ENCODE data around the gene PXDN. TPM values are rescaled to one million over a fixed set of nuclear protein-coding genes. Genes with fewer than 3 reads are reported as not detected.
A peak's percentile ranks its signal among the peaks of the same experiment; 100 is the strongest.

PXDN gene
- total and polyA plus RNA-seq, 4 donors = 10.6 to 109 (median 81.7) TPM

DNA sequence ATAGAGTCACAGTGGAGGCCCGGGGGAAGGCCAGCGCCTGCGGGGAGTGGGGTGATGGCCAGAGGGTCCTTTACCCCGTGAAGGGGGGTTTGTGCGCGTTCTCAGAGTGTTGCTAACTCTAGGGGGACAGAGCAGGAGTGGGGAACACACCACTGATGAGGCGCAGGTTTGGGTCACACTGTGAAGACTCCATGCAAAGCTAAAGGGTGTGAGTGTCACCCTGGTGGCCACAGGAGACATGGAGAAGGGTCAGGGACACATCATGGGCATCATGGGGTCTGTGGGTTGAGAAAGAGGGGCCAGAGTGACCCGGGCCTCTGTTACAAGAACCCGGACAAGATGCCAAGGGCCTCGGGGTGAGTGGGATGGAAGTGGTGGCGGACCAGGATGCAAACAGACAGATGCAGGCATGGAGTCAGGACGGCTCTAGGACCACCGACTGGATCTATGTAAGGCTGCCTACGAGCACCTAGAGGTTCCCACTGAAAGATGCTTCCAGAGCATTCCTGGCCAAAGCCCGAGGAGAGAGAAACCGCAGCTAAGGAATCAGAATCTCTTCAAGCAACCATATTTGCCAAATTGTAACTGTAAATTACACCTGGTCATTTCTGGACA, 84.3 kb downstream of the PXDN start:
- Histone ChIP-seq H3K4me3 (ENCODE audit: low read length in 2 of 2) (no peak overlapping the region), H3K4me1 (ENCODE audit: control insufficient read depth in 1 of 2, insufficient read depth in 2 of 2, low read length in 2 of 2) (peaks cover 0 to 1% of the 10 kb centered on the region in 2 donors), H3K9me3 (ENCODE audit: control insufficient read depth, low read length) (no peaks in the 10 kb centered on the region), H3K27ac (ENCODE audit: low read depth in 1 of 2, low read length in 2 of 2) (no peak overlapping the region), H3K27me3 (ENCODE audit: control insufficient read depth in 1 of 2, insufficient read depth in 2 of 2, low read length in 1 of 2) (no peaks in the 10 kb centered on the region), H3K36me3 (ENCODE audit: control insufficient read depth in 1 of 2, insufficient read depth in 2 of 2, low read length in 1 of 2) (peaks cover 0 to 13% of the 10 kb centered on the region in 2 donors)
- DNase-seq = no peak
- WGBS, 2 donors = 90 to 93% methylated on average over 16 of the region's 16 CpGs
- no peak for ATAC-seq (ENCODE audit: low FRiP score)
- intact Hi-C loops (cut with DNase I) = loop anchor here in 1 of 2 donors (5.0 kb wide), 1 partner anchor 47 kb away; no protein-coding TSS in a partner anchor

DNA sequence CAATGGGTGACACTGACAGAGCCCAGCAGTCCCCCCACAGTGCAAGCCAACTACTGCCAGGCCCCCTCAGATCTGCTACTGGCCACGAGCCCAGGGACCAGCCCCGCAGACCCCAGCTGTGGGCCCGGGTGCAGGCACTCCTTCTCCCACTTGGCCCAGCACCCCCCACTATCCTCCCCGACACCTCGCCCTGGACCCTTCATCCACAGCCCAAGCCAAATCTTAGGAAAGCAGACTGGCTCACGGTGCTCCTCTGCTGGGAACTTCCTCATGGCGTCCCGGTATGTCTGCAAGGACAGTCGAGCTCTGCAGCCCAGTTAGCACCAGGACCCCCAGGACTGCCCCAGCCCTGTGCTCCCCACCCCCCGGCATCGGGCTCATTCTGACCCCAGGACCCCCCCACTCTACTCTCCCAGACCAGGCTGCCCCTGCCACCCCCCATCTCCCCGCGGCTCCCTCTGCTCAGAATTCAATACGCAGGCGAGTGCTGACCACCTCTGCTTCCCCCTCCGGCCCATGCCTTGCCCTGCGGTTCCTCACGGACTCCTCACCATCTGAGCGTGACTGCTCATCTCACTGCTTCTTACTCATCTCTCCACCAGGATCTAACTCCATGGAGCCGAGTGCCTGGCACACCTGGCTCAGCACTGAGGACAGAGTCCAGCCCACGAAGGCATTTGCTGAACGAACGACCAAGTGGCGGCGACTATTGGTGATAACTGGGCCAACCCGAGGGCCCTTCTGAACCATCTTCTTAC, 85.7 kb downstream of the PXDN start:
- ATAC-seq (ENCODE audit: low FRiP score) = no peak
- Histone ChIP-seq H3K9me3 (ENCODE audit: control insufficient read depth, low read length) (no peaks in the 10 kb centered on the region), H3K4me3 (ENCODE audit: low read length in 2 of 2) (no peak overlapping the region), H3K36me3 (ENCODE audit: control insufficient read depth in 1 of 2, insufficient read depth in 2 of 2, low read length in 1 of 2) (peaks cover 0 to 9% of the 10 kb centered on the region in 2 donors), H3K27me3 (ENCODE audit: control insufficient read depth in 1 of 2, insufficient read depth in 2 of 2, low read length in 1 of 2) (no peaks in the 10 kb centered on the region), H3K4me1 (ENCODE audit: control insufficient read depth in 1 of 2, insufficient read depth in 2 of 2, low read length in 2 of 2) (peaks cover 0 to 4% of the 10 kb centered on the region in 2 donors), H3K27ac (ENCODE audit: low read depth in 1 of 2, low read length in 2 of 2) (peak overlapping the region in 1 of 2 donors; percentile 63)
- intact Hi-C loops (cut with DNase I) = loop anchor here in 1 of 2 donors (5.0 kb wide), 1 partner anchor 49 kb away; no protein-coding TSS in a partner anchor
- 84 to 85% methylated on average over 26 of the region's 26 CpGs for WGBS, 2 donors
- peak in 1 of 2 donors; percentile 62 for DNase-seq

DNA sequence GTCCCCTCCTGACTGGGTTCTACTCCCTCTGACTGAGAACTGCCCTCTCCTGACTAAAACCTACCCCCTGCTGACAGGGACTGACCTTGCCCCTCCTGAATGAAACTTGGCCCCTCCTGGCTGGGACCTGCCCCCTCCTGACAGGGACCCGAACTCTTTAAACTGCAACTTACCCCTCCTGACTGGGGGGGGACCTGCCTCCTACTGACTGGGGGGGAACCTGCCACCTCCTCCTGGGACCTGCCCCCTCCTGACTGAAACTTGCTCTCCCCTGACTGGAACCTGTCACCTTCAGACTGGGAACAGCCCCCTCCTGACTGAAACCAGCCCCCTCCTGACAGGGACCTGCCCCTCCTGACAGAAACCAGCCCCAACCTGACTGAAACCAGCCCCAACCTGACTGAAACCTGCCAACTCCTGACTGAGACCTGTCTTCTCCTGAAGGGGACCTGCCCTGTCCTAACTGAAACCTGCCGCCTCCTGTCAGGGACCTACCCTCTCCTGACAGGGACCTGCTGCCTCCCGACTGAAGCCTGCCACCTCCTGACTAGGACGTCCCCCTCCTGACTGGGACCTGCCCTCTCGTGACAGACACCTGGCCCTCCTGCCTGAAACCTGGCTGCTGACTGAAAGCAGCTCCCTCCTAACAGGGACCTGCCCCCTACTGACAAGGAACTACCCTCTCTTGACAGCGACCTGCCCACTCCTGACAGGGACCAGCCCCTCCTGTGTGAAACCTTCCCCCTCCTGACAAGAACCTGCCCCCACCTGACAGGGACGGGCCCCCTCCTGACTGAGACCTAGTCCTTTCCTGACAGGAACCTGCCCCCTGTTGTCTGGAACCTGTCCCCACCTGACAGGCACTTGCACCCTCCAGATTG, 87.1 kb downstream of the PXDN start:
- peak in 1 of 2 donors; percentile 27 for DNase-seq
- H3K4me1 ChIP-seq (ENCODE audit: control insufficient read depth in 1 of 2, insufficient read depth in 2 of 2, low read length in 2 of 2) = peaks cover 0 to 6% of the 10 kb centered on the region in 2 donors
- no peaks in the 10 kb centered on the region for H3K9me3 ChIP-seq (ENCODE audit: control insufficient read depth, low read length)
- intact Hi-C loops (cut with DNase I) = loop anchor here in 1 of 2 donors (5.0 kb wide), 1 partner anchor 50 kb away; no protein-coding TSS in a partner anchor
- peak overlapping the region; percentile 62 to 83 for H3K27ac ChIP-seq (ENCODE audit: low read depth in 1 of 2, low read length in 2 of 2)
- no peaks in the 10 kb centered on the region for H3K27me3 ChIP-seq (ENCODE audit: control insufficient read depth in 1 of 2, insufficient read depth in 2 of 2, low read length in 1 of 2)
- H3K4me3 ChIP-seq (ENCODE audit: low read length in 2 of 2) = no peak overlapping the region
- 69 to 71% methylated on average over 6 to 7 of the region's 7 CpGs for WGBS, 2 donors
- no peak for ATAC-seq (ENCODE audit: low FRiP score)
- peaks cover 0 to 9% of the 10 kb centered on the region in 2 donors for H3K36me3 ChIP-seq (ENCODE audit: control insufficient read depth in 1 of 2, insufficient read depth in 2 of 2, low read length in 1 of 2)

DNA sequence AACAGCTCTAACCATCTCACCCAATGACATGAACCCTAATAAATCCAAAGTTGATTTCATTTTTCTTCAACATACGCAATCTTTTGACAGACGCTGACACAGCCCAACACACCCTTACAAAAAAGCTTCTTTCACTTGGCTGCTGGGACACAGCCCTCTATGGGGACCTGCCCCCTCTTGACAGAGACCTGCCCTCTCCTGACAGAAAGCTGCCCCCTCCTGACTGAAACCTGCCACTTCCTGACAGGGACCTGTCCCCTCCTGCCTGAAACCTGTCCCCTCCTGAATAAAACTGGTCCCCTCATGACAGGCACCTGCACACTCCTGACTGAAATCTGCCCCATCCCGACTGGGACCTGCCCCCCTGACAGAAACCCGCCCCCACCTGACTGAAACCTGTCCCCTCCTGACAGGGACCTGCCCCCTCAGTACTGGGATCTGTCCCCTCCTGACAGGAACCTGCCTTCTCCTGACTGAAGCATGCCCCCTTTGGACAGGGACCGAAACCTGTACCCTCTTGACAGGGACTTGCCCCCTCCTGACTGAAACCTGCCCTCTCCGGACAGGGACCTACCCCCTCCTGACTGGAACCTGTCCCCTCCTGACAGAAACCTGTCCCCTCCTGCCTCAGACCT, 87.9 kb downstream of the PXDN start:
- peak overlapping the region; percentile 62 to 83 for H3K27ac ChIP-seq (ENCODE audit: low read depth in 1 of 2, low read length in 2 of 2)
- DNase-seq (no peak), ATAC-seq (ENCODE audit: low FRiP score) (no peak)
- H3K4me3 ChIP-seq (ENCODE audit: low read length in 2 of 2) = no peak overlapping the region
- intact Hi-C loops (cut with DNase I) = loop anchor here in 1 of 2 donors (5.0 kb wide), 1 partner anchor 51 kb away; no protein-coding TSS in a partner anchor
- H3K9me3 ChIP-seq (ENCODE audit: control insufficient read depth, low read length) = no peaks in the 10 kb centered on the region
- peaks cover 1 to 7% of the 10 kb centered on the region in 2 donors for H3K4me1 ChIP-seq (ENCODE audit: control insufficient read depth in 1 of 2, insufficient read depth in 2 of 2, low read length in 2 of 2)
- no peaks in the 10 kb centered on the region for H3K27me3 ChIP-seq (ENCODE audit: control insufficient read depth in 1 of 2, insufficient read depth in 2 of 2, low read length in 1 of 2)
- WGBS, 2 donors = 57 to 68% methylated on average over 6 of the region's 6 CpGs
- H3K36me3 ChIP-seq (ENCODE audit: control insufficient read depth in 1 of 2, insufficient read depth in 2 of 2, low read length in 1 of 2) = peaks cover 0 to 6% of the 10 kb centered on the region in 2 donors

DNA sequence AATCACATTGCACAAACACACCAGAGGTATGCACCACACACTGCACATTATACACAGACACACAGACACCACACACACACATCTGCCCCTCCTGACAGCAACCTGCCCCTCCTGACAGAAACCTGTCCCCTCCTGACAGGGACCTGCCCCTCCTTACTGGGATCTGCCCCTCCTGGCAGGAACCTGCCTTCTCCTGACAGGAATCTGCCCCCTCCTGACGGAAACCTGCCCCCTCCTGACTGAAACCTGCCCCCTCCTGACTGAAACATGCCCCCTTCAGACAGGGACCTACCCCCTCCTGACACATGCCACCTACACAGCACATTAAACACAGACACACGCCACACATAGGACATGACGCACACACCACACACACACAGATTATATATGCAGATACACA, 88.9 kb downstream of the PXDN start:
- H3K4me1 ChIP-seq (ENCODE audit: control insufficient read depth in 1 of 2, insufficient read depth in 2 of 2, low read length in 2 of 2) = peaks cover 4 to 7% of the 10 kb centered on the region in 2 donors
- no peaks in the 10 kb centered on the region for H3K9me3 ChIP-seq (ENCODE audit: control insufficient read depth, low read length)
- H3K27me3 ChIP-seq (ENCODE audit: control insufficient read depth in 1 of 2, insufficient read depth in 2 of 2, low read length in 1 of 2) = no peaks in the 10 kb centered on the region
- intact Hi-C loops (cut with DNase I) = loop anchor here in 1 of 2 donors (5.0 kb wide), 1 partner anchor 52 kb away; no protein-coding TSS in a partner anchor
- no peak for DNase-seq
- H3K4me3 ChIP-seq (ENCODE audit: low read length in 2 of 2) = no peak overlapping the region
- peaks cover 0 to 3% of the 10 kb centered on the region in 2 donors for H3K36me3 ChIP-seq (ENCODE audit: control insufficient read depth in 1 of 2, insufficient read depth in 2 of 2, low read length in 1 of 2)
- no peak for ATAC-seq (ENCODE audit: low FRiP score)
- WGBS, 2 donors = 74 to 77% methylated on average over 3 of the region's 3 CpGs
- H3K27ac ChIP-seq (ENCODE audit: low read depth in 1 of 2, low read length in 2 of 2) = peak overlapping the region; percentile 83 to 99

DNA sequence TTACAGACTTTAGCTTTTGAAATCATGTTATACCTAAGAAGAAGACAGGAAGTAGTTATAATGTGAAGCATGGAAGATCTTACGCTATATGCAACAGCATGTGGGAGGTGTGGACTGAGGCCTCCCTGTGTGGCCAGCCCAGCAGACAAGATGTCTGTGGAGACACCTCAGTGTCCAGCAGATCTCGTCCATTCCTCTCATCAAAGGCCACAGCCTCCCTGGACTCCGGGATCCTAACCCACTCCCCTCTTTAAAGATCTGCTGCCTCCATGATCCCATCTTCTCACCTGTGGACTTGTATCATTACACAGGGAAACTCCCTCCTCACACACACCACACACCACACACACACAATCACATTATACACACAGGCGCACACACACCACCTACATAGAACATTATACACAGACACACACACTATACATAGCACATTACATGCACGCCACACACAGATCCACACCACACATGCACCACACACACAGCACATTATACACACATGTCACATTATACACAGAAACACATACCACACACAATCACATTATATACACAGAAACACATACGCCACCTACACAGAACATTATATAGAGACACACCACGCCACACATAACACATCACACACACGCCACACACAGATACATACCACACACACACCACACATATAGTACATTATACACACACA, 89.5 kb downstream of the PXDN start:
- Histone ChIP-seq H3K4me1 (ENCODE audit: control insufficient read depth in 1 of 2, insufficient read depth in 2 of 2, low read length in 2 of 2) (peaks cover 4 to 7% of the 10 kb centered on the region in 2 donors), H3K36me3 (ENCODE audit: control insufficient read depth in 1 of 2, insufficient read depth in 2 of 2, low read length in 1 of 2) (peaks cover 0 to 2% of the 10 kb centered on the region in 2 donors), H3K27me3 (ENCODE audit: control insufficient read depth in 1 of 2, insufficient read depth in 2 of 2, low read length in 1 of 2) (no peaks in the 10 kb centered on the region), H3K9me3 (ENCODE audit: control insufficient read depth, low read length) (no peaks in the 10 kb centered on the region), H3K27ac (ENCODE audit: low read depth in 1 of 2, low read length in 2 of 2) (peak overlapping the region; percentile 83 to 99), H3K4me3 (ENCODE audit: low read length in 2 of 2) (no peak overlapping the region)
- ATAC-seq (ENCODE audit: low FRiP score) (no peak), DNase-seq (no peak)
- intact Hi-C loops (cut with DNase I) = loop anchor here (5.0 kb wide), 4 partner anchors 52 to 963 kb away; no protein-coding TSS in a partner anchor
- 66 to 68% methylated on average over 8 of the region's 8 CpGs for WGBS, 2 donors

DNA sequence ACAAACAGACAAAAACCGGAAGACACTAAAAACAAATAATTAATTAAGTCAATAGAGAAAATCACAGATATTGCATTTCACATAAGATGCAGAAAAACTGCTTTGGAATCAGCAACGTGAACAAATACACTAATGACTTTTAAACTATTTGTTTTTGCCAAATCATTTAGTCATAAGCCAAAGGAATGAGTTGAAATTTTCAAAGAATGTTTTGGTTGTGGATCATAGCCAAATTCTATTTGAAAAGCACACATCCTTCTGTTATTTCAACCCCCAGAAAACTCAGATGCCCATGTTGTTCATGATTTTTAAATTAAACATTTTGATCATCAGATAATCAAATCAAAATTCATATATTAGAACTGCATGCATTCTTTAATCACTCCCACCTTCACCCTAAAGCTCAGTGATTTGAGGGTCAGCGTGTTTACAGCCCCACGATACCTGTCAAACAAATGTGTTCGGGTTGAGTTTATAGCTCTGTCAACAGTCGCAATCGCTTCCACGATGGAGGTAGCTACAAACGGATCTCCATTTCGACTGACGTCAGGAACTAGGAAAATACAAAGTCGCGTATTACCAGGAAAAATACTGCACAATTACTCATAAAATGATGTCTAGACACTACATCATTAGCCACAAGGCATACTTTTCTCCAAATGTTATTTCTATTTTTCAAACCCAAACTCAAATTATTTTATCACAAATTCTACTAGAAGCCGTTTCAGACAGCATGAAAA, 90.2 kb downstream of the PXDN start:
- H3K4me3 ChIP-seq (ENCODE audit: low read length in 2 of 2) = no peak overlapping the region

More for the DNA sequence above, 90.2 kb downstream of the PXDN start:
- Histone ChIP-seq H3K4me1 (ENCODE audit: control insufficient read depth in 1 of 2, insufficient read depth in 2 of 2, low read length in 2 of 2) (peaks cover 4 to 7% of the 10 kb centered on the region in 2 donors), H3K27ac (ENCODE audit: low read depth in 1 of 2, low read length in 2 of 2) (peak overlapping the region; percentile 71 to 88), H3K36me3 (ENCODE audit: control insufficient read depth in 1 of 2, insufficient read depth in 2 of 2, low read length in 1 of 2) (peaks cover 0 to 3% of the 10 kb centered on the region in 2 donors), H3K9me3 (ENCODE audit: control insufficient read depth, low read length) (no peaks in the 10 kb centered on the region), H3K27me3 (ENCODE audit: control insufficient read depth in 1 of 2, insufficient read depth in 2 of 2, low read length in 1 of 2) (no peaks in the 10 kb centered on the region)
- peak; percentile 9 for ATAC-seq (ENCODE audit: low FRiP score)
- DNase-seq = no peak
- 10 to 11% methylated on average over 14 of the region's 14 CpGs for WGBS, 2 donors
- intact Hi-C loops (cut with DNase I) = loop anchor here (5.0 kb wide), 3 partner anchors 78 to 962 kb away; no protein-coding TSS in a partner anchor
